ENCODE data around the gene ZNF154. TPM values are rescaled to one million over a fixed set of nuclear protein-coding genes. Genes with fewer than 3 reads are reported as not detected.

Gene ZNF154
- total RNA-seq, 1 experiment from 2014 or later = 0.92 TPM

DNA sequence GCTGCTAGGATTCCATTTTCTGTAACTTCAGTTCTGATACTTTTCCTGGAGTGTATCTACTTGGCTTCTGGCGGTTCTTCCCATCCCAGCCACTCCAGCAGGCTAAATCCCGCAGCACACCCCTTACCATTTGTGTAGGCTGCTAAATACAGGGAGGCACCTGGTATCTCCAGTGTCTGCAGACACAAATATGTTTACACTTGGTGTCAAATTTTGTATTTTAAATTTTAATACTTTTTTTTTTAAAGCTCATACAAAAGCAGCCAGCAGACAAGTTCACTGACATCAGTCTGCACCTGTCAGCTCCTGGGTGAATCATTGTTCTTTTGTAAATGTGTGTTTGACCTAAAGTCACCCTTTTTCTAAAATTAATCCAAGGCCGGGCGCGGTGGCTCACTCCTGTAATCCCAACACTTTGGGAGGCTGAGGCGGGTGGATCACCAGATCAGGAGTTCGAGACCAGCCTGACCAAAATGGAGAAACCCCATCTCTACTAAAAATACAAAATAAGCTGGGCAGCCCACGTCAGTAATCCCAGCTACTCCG lies 43.7 kb downstream of the ZNF154 start:
- H3K9me3 ChIP-seq (replicated peaks) = no peaks in the 10 kb centered on the region
- H3K4me3 ChIP-seq = no peak overlapping the region
- DNase-seq (ENCODE audit: low read depth in 1 of 2, low spot score in 2 of 2) = no peak
- no peaks in the 10 kb centered on the region for H3K36me3 ChIP-seq
- no peaks in the 10 kb centered on the region for H3K27me3 ChIP-seq (replicated peaks)
- H3K4me1 ChIP-seq (replicated peaks) = peaks cover 6% of the 10 kb centered on the region; the same call in 1 of the 2 replicates
- no peak overlapping the region for H3K27ac ChIP-seq

DNA sequence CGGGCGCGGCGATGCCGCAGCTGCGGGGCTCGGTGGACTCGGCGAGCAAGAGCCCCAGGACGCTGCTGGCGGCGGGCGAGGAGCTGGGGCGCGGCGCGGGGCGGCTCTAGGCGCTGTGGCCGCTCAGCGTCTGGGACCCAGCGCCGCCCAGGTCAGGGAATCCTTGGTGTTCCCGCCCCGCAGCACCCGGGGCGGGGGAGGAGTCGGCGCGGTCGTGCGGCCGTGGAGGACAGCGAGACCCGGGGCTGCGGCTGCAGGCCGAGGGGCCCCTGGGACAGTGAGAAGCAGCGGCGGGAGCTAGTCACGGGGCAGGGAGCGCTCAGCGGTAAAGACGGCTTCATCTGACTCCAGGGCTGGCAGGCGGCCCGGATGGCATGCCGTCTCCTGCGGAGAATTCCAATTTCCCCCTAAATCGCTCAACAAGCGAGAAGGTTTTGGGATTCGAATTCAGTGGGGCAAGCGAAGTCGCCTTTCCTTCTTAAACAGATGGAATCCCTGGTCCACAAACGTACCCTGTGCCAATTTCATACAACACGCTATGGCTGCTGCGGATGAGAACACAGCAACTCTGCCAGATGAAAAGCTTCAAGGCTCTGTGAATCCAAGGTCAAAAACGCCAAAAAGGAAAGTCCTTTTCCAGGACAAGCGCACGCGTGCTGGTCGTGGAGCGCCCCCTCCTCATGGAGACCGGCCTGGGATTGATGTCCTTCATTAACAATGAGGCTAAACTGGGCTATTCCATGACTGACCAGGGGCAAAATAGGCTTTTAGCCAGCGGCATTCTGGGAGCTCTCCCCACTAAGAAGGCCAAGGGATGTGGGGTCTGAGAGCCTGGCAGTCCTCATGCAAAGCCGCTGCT lies 44.5 kb downstream of the ZNF154 start:
- Histone ChIP-seq H3K4me1 (replicated peaks) (peaks cover 6% of the 10 kb centered on the region; the same call in 1 of the 2 replicates), H3K27ac (no peak overlapping the region), H3K27me3 (replicated peaks) (no peaks in the 10 kb centered on the region), H3K4me3 (peak overlapping the region; percentile 42), H3K9me3 (replicated peaks) (0 out of 2 replicates have a peak, but pooled peaks cover 4% of the 10 kb centered on the region), H3K36me3 (no peaks in the 10 kb centered on the region)
- DNase-seq (ENCODE audit: low read depth in 1 of 2, low spot score in 2 of 2) = peak; percentile 44 to 45

DNA sequence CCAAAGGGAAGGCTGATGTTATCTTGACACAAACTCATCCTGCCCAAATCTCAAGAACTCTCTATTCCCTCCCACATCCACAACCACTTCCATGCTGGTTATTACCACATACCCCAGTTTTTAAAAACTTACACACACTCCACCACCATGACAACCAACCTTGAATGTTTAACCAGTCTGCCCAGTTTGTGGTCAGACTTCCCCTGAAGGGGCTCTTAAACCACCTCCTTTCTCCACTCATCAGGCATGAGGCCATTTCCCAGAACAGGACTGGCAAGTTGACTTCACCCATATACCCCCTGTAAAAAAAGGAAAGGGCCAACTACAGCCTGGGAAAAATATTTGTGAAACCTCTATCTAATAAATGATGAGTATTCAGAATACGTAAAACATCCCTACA lies 52.7 kb downstream of the ZNF154 start:
- Histone ChIP-seq H3K27ac (no peak overlapping the region), H3K4me3 (no peak overlapping the region), H3K4me1 (replicated peaks) (no peaks in the 10 kb centered on the region), H3K27me3 (replicated peaks) (no peaks in the 10 kb centered on the region), H3K36me3 (no peaks in the 10 kb centered on the region), H3K9me3 (replicated peaks) (0 out of 2 replicates have a peak, but pooled peaks cover 4% of the 10 kb centered on the region)
- no peak for DNase-seq (ENCODE audit: low read depth in 1 of 2, low spot score in 2 of 2)

DNA sequence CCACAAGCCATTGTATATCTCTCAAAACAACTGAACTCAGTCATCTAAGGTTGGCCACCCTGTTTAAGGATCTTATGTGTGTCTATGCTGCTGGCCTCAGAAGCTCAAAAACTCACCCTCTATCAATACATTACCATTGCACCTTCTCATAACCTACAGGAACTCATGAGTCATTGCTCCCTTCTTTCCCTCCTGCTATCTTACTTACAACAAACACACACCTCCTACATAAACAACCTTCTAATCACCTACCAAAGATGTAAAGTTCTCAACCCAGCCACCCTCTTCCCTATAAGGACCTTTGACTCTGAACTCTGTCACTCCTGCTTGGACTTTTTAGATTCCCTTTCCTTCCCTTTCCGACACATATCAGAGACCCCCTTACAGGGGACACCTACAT lies 53.6 kb downstream of the ZNF154 start:
- H3K27ac ChIP-seq = no peak overlapping the region

DNA sequence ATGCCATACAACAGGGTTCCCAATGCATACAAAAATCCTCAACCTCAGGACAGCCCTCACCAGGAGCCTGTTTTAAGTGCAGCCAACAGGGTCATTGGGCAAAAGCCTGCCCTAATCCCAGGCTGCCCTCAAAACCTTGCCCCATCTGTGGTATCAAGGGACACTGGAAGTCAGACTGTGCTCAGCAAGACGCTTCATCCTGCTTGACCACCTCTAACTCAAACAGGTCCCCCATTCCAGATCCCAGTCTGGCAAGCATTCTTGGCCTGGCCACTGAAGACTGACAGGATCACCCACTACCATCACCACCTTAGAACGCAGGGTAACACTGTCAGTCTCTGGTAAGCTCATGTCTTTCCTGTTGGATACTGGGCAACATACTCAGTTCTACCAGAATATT lies 55.3 kb downstream of the ZNF154 start:
- H3K9me3 ChIP-seq (replicated peaks) = no peaks in the 10 kb centered on the region
- H3K27ac ChIP-seq = no peak overlapping the region
- no peaks in the 10 kb centered on the region for H3K4me1 ChIP-seq (replicated peaks)
- no peak for DNase-seq (ENCODE audit: low read depth in 1 of 2, low spot score in 2 of 2)
- H3K27me3 ChIP-seq (replicated peaks) = no peaks in the 10 kb centered on the region
- no peak overlapping the region for H3K4me3 ChIP-seq
- no peaks in the 10 kb centered on the region for H3K36me3 ChIP-seq

More for the DNA sequence above, 53.6 kb downstream of the ZNF154 start:
- H3K4me3 ChIP-seq = no peak overlapping the region
- H3K36me3 ChIP-seq = no peaks in the 10 kb centered on the region
- no peak for DNase-seq (ENCODE audit: low read depth in 1 of 2, low spot score in 2 of 2)
- 0 out of 2 replicates have a peak, but pooled peaks cover 4% of the 10 kb centered on the region for H3K9me3 ChIP-seq (replicated peaks)
- H3K4me1 ChIP-seq (replicated peaks) = no peaks in the 10 kb centered on the region
- no peaks in the 10 kb centered on the region for H3K27me3 ChIP-seq (replicated peaks)

DNA sequence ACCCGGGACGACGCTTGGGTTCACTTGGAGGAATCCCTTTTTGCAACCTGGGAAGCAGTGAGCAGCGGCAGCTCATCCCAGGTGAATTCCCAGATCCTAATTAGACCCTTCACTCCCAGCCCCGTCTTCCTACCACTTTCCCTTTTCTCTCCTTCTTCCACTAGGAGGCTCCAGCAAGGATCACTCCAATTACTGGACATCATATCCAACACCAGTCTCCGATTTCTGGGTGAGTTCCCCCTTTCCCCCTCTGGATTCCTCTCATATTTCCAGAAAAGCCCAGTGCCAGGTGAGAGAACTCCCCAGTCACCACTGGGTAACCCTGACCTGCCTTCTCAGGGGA lies 57.4 kb downstream of the ZNF154 start:
- no peaks in the 10 kb centered on the region for H3K36me3 ChIP-seq
- H3K27me3 ChIP-seq (replicated peaks) = no peaks in the 10 kb centered on the region
- H3K4me1 ChIP-seq (replicated peaks) = no peaks in the 10 kb centered on the region
- no peak for DNase-seq (ENCODE audit: low read depth in 1 of 2, low spot score in 2 of 2)
- H3K9me3 ChIP-seq (replicated peaks) = no peaks in the 10 kb centered on the region; the same call in 1 of the 2 replicates
- no peak overlapping the region for H3K27ac ChIP-seq
- H3K4me3 ChIP-seq = no peak overlapping the region

DNA sequence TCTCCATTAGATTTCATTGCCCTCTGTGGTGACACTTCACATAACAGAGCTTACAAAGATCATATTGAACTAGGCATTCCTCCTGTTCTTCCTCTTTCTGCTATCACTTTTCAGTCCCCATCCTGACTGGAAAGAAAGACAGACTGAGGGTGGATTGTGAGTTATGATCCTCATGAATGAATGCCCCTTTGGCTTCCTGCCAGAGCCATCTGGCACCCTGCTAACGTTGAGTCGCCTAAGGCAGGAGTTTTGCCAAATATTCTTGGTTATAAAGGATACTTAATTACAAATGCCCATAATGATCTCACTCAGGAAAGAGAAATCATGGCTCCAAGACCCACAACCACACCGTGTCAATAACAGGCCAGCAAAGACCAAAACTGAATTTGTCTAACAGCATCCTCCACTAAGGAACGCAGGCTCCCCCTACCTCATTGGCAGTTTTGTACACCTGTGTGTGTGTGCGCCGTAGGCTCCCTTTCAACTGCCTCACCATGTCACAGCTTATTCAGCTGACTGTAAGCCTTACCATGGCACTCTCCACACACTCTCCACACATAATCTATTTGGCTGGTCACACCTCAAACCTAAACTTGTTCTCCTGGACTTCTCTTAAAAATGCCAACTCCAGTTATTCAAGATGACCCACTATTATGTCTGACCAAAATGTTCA lies 60.5 kb downstream of the ZNF154 start:
- H3K4me3 ChIP-seq = no peak overlapping the region
- no peaks in the 10 kb centered on the region for H3K4me1 ChIP-seq (replicated peaks)
- no peaks in the 10 kb centered on the region for H3K27me3 ChIP-seq (replicated peaks)
- H3K36me3 ChIP-seq = peaks cover 2% of the 10 kb centered on the region
- H3K27ac ChIP-seq = no peak overlapping the region
- DNase-seq (ENCODE audit: low read depth in 1 of 2, low spot score in 2 of 2) = no peak
- H3K9me3 ChIP-seq (replicated peaks) = peaks cover 3% of the 10 kb centered on the region; the same call in 1 of the 2 replicates

Other genes starting within 250 kb of the ZNF154 start
- 4.1 and 7.5 TPM in 2 replicates for gene ZNF772, start 231.6 kb downstream of the ZNF154 start, total RNA-seq (2014; rRNA removed; shearing (Covaris generic))
- gene ZNF419, start 221.5 kb downstream of the ZNF154 start, total RNA-seq (2014; rRNA removed; shearing (Covaris generic)) = 8.8 and 9.9 TPM in 2 replicates
- 8.7 and 13.1 TPM in 2 replicates for gene ZNF773, start 209.3 kb downstream of the ZNF154 start, total RNA-seq (2014; rRNA removed; shearing (Covaris generic))
- gene ZNF549, start 181.8 kb downstream of the ZNF154 start, total RNA-seq (2014; rRNA removed; shearing (Covaris generic)) = 3.9 and 4.3 TPM in 2 replicates
- gene ZNF550, start 149.3 kb downstream of the ZNF154 start, total RNA-seq (2014; rRNA removed; shearing (Covaris generic)) = 6.6 and 6.8 TPM in 2 replicates
- 3.6 and 6.1 TPM in 2 replicates for gene ZNF416, start 130.3 kb downstream of the ZNF154 start, total RNA-seq (2014; rRNA removed; shearing (Covaris generic))
- 6.1 and 18.0 TPM in 2 replicates for gene ZIK1, start 125.1 kb downstream of the ZNF154 start, total RNA-seq (2014; rRNA removed; shearing (Covaris generic))
- gene ZNF530, start 109.3 kb downstream of the ZNF154 start, total RNA-seq (2014; rRNA removed; shearing (Covaris generic)) = 12.6 and 21.4 TPM in 2 replicates
- 25.0 and 26.3 TPM in 2 replicates for gene ZNF134, start 95.0 kb downstream of the ZNF154 start, total RNA-seq (2014; rRNA removed; shearing (Covaris generic))
- gene ZNF211, start 76.0 kb downstream of the ZNF154 start, total RNA-seq (2014; rRNA removed; shearing (Covaris generic)) = 9.7 and 18.5 TPM in 2 replicates
- gene ZSCAN4, start 40.3 kb downstream of the ZNF154 start, total RNA-seq (2014; rRNA removed; shearing (Covaris generic)) = not detected in 2 replicates
- gene ZNF551, start 27.2 kb downstream of the ZNF154 start, total RNA-seq (2014; rRNA removed; shearing (Covaris generic)) = 6.3 and 12.2 TPM in 2 replicates
- gene ZNF671, start 18.4 kb upstream of the ZNF154 start, total RNA-seq (2014; rRNA removed; shearing (Covaris generic)) = 2.0 and 4.8 TPM in 2 replicates
- gene ZNF776, start 37.6 kb upstream of the ZNF154 start, total RNA-seq (2014; rRNA removed; shearing (Covaris generic)) = 5.7 and 13.0 TPM in 2 replicates
- gene ZNF586, start 60.5 kb upstream of the ZNF154 start, total RNA-seq (2014; rRNA removed; shearing (Covaris generic)) = 10.7 and 18.2 TPM in 2 replicates
- gene ZNF552, start 105.7 kb upstream of the ZNF154 start, total RNA-seq (2014; rRNA removed; shearing (Covaris generic)) = 3.3 and 3.5 TPM in 2 replicates
- 11.4 and 13.6 TPM in 2 replicates for gene ZNF587B, start 121.1 kb upstream of the ZNF154 start, total RNA-seq (2014; rRNA removed; shearing (Covaris generic))
- gene ZNF587, start 140.7 kb upstream of the ZNF154 start, total RNA-seq (2014; rRNA removed; shearing (Covaris generic)) = 12.3 and 13.3 TPM in 2 replicates
- 1.1 and 10.2 TPM in 2 replicates for gene ZNF814, start 179.8 kb upstream of the ZNF154 start, total RNA-seq (2014; rRNA removed; shearing (Covaris generic))
- 7.4 and 8.4 TPM in 2 replicates for gene ZNF417, start 207.4 kb upstream of the ZNF154 start, total RNA-seq (2014; rRNA removed; shearing (Covaris generic))
- gene ZNF418, start 226.2 kb upstream of the ZNF154 start, total RNA-seq (2014; rRNA removed; shearing (Covaris generic)) = 0.21 TPM in 1 of 2 replicates, not detected in the other
- gene ZNF256, start 238.5 kb upstream of the ZNF154 start, total RNA-seq (2014; rRNA removed; shearing (Covaris generic)) = 1.8 and 5.2 TPM in 2 replicates